Erythroblast (primary cell): ENCODE data around the gene MUSK.

Source experiments
- GATA1 ChIP-seq: IDR thresholded peaks from 2 replicates; pipeline ENCODE4 v1.6.1; 2011; ENCODE audit warnings: low read depth, mild to moderate bottlenecking, control low read depth, low read length, moderate library complexity
- POLR2A ChIP-seq: IDR thresholded peaks from 2 replicates; pipeline ENCODE4 v1.6.1; 2011; ENCODE audit warnings: mild to moderate bottlenecking, low read length

GRCh38 chr9:110782701-110783100, 114.1 kb downstream of the MUSK start:
- TF ChIP-seq POLR2A = no peak
- no peak for TF ChIP-seq GATA1
